Mesenchymal stem cell (in vitro differentiated cells and primary cell): ENCODE data around the gene EHD4.
A peak's percentile ranks its signal among the peaks of the same experiment; 100 is the strongest.

Source experiments
- DNase-seq: peaks from one replicate; pipeline ENCODE4 v3.0.0-alpha.2; 2013
- H2AFZ ChIP-seq: one replicate; pipeline ENCODE4 v1.6.1; 2013; ENCODE audit warnings: low read depth, mild to moderate bottlenecking, control low read depth, inconsistent platforms, low read length, moderate library complexity
- H2AK5ac ChIP-seq: 2 replicates; pipeline ENCODE4 v1.6.1; 2013; ENCODE audit warnings: low read length, moderate library complexity, mild to moderate bottlenecking, inconsistent platforms; ENCODE audit not compliant: severe bottlenecking
- H2BK120ac ChIP-seq: one replicate; pipeline ENCODE4 v1.6.1; 2013; ENCODE audit warnings: low read depth, mild to moderate bottlenecking, inconsistent platforms, low read length, moderate library complexity
- H2BK12ac ChIP-seq, 2 experiments: one replicate each; pipeline ENCODE4 v1.6.1; 2013; ENCODE audit warnings: inconsistent platforms in 2 of 2, low read length in 2 of 2, mild to moderate bottlenecking in 2 of 2, moderate library complexity in 2 of 2, control low read depth in 1 of 2
- H2BK15ac ChIP-seq: one replicate; pipeline ENCODE4 v1.6.1; 2013; ENCODE audit warnings: mild to moderate bottlenecking, low read depth, inconsistent platforms; ENCODE audit not compliant: poor library complexity, severe bottlenecking
- H2BK5ac ChIP-seq: 2 replicates; pipeline ENCODE4 v1.6.1; 2013; ENCODE audit warnings: low read depth, mild to moderate bottlenecking, low read length, control low read depth, inconsistent platforms; ENCODE audit not compliant: poor library complexity, severe bottlenecking
- H3K14ac ChIP-seq, 2 experiments: one replicate each; pipeline ENCODE4 v1.6.1; 2013; ENCODE audit warnings: inconsistent platforms in 2 of 2, low read length in 2 of 2, control low read depth in 1 of 2, mild to moderate bottlenecking in 1 of 2, moderate library complexity in 1 of 2
- H3K18ac ChIP-seq, 2 experiments: one replicate each; pipeline ENCODE4 v1.6.1; 2013; ENCODE audit warnings: inconsistent platforms in 2 of 2, low read length in 2 of 2, control low read depth in 1 of 2, low read depth in 1 of 2, mild to moderate bottlenecking in 1 of 2
- H3K23ac ChIP-seq, 2 experiments: one replicate each; pipeline ENCODE4 v1.6.1; 2013; ENCODE audit warnings: inconsistent platforms in 2 of 2, low read length in 2 of 2, mild to moderate bottlenecking in 2 of 2, moderate library complexity in 2 of 2, control low read depth in 1 of 2
- H3K27ac ChIP-seq: 2 replicates; pipeline ENCODE4 v1.5.1; 2013; ENCODE audit warnings: mild to moderate bottlenecking, moderate library complexity, low read length, control low read depth, inconsistent platforms; ENCODE audit not compliant: poor library complexity, severe bottlenecking
- H3K27me3 ChIP-seq, 2 experiments: 2 replicates each; pipeline versions ENCODE4 v1.6.1 to v1.7.0; 2013; ENCODE audit warnings: low read length in 2 of 2, mild to moderate bottlenecking in 2 of 2, moderate library complexity in 2 of 2, control low read depth in 1 of 2, inconsistent platforms in 1 of 2; ENCODE audit not compliant: control insufficient read depth in 1 of 2, insufficient read depth in 1 of 2
- H3K36me3 ChIP-seq, 2 experiments: 2 replicates each; pipeline versions ENCODE4 v1.6.1 to v1.7.0; 2013; ENCODE audit warnings: low read length in 2 of 2, control low read depth in 1 of 2, inconsistent platforms in 1 of 2, low read depth in 1 of 2, mild to moderate bottlenecking in 1 of 2; ENCODE audit not compliant: insufficient read depth in 2 of 2, control insufficient read depth in 1 of 2
- H3K4ac ChIP-seq, 2 experiments: one replicate each; pipeline ENCODE4 v1.6.1; 2013; ENCODE audit warnings: inconsistent platforms in 2 of 2, low read length in 2 of 2, mild to moderate bottlenecking in 2 of 2, moderate library complexity in 2 of 2, control low read depth in 1 of 2, low read depth in 1 of 2
- H3K4me1 ChIP-seq: 2 replicates; pipeline ENCODE4 v1.6.1; 2013; ENCODE audit warnings: low read depth, low read length, control low read depth; ENCODE audit not compliant: control insufficient read depth, insufficient read depth
- H3K4me2 ChIP-seq: 2 replicates; pipeline ENCODE4 v1.6.1; 2013; ENCODE audit warnings: low read length, mild to moderate bottlenecking, inconsistent platforms; ENCODE audit not compliant: poor library complexity, severe bottlenecking
- H3K4me3 ChIP-seq, 2 experiments: 2 replicates each; pipeline versions ENCODE4 v1.5.1 to v1.7.0; 2013; ENCODE audit warnings: low read length in 2 of 2, mild to moderate bottlenecking in 2 of 2, control low read depth in 1 of 2, low read depth in 1 of 2; ENCODE audit not compliant: insufficient read depth in 1 of 2
- H3K79me1 ChIP-seq: replicated peaks from 2 replicates; pipeline ENCODE4 v1.6.1; 2013; ENCODE audit warnings: mild to moderate bottlenecking, control low read depth, low read length, inconsistent platforms; ENCODE audit not compliant: poor library complexity, severe bottlenecking
- H3K9ac ChIP-seq: 2 replicates; pipeline ENCODE4 v1.7.0; 2013; ENCODE audit warnings: mild to moderate bottlenecking, low read length, moderate library complexity
- H3K9me3 ChIP-seq: 2 replicates; pipeline ENCODE4 v1.7.0; 2013; ENCODE audit warnings: mild to moderate bottlenecking, low read length; ENCODE audit not compliant: control insufficient read depth
- H4K8ac ChIP-seq: one replicate; pipeline ENCODE4 v1.6.1; 2013; ENCODE audit warnings: inconsistent platforms, mild to moderate bottlenecking, low read length, moderate library complexity
- H4K91ac ChIP-seq: one replicate; pipeline ENCODE4 v1.6.1; 2013; ENCODE audit warnings: mild to moderate bottlenecking, low read length, inconsistent platforms
- WGBS: methylation state at CpG from one replicate; pipeline ENCODE4 v1.1.7; 2013; ENCODE audit warnings: mixed read lengths; 5-methylcytosine and 5-hydroxymethylcytosine counted together

EHD4 gene

GRCh38 chr15:41958002-41958420 lies 14.3 kb downstream of the EHD4 start:
- 72% methylated on average over 7 of the region's 7 CpGs for WGBS
- no peak overlapping the region for H2BK120ac ChIP-seq
- H3K36me3 ChIP-seq = peaks cover 9 to 24% of the 10 kb centered on the region in 2 experiments

DNA sequence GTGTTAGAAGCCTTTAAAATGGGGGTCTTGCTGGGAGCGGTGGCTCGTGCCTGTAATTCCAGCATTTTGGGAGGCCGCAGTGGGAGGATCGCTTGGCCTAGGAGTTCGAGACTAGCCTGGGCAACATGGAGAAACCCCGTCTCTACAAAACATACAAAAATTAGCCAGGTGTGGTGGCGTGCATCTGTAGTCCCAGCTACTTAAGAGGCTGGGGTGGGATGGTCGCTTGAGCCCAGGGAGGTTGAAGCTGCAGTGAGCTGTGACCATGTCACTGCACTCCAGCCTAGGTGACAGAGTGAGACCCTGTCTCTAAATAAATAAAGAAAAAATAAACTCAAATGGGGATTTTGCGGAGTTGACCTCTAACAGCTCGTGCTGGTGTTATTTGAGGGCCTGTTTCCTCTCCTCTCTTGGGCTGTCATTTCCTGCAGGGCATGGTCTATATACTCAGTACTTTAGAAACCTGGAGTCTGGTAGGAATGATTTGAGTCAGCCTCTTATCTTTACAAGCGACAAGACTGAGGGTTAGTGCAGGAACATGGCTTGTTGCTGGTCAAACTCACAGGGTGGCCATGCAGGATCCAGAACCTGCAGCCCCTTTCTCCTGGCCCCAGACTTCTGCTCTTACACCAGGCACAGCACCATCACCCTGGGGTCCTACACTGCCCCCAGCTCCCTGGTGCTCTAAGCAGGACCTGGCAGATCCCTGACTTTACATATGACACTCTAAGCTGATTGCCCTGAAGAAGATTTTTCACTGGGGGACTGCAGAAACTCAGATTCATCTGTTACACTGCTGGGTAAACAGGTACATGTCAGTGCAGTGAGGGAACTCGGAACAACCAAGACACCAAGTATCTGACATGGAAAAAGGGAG lies 15.1 kb downstream of the EHD4 start:
- Histone ChIP-seq H4K8ac (no peak overlapping the region), H2BK120ac (no peak overlapping the region), H3K4me1 (peaks cover 25% of the 10 kb centered on the region), H3K18ac (peak overlapping the region in 1 of 2 experiments; percentile 61), H4K91ac (no peak overlapping the region), H3K4me3 (no peak overlapping the region), H3K27ac (no peak overlapping the region), H3K4ac (no peak overlapping the region), H2AFZ (no peak overlapping the region), H2AK5ac (peak overlapping the region; percentile 63), H3K79me1 (peaks cover 7% of the 10 kb centered on the region), H3K4me2 (no peak overlapping the region), H2BK12ac (no peak overlapping the region), H3K9ac (no peak overlapping the region), H2BK5ac (no peak overlapping the region), H3K36me3 (peaks cover 14 to 30% of the 10 kb centered on the region in 2 experiments), H3K14ac (no peak overlapping the region), H2BK15ac (no peak overlapping the region), H3K23ac (no peak overlapping the region), H3K9me3 (no peaks in the 10 kb centered on the region), H3K27me3 (no peaks in the 10 kb centered on the region)
- DNase-seq = peak; percentile 70
- WGBS = 58% methylated on average over 10 of the region's 12 CpGs

More at GRCh38 chr15:41958002-41958420, 14.3 kb downstream of the EHD4 start:
- H3K27me3 ChIP-seq = no peaks in the 10 kb centered on the region
- H2BK12ac ChIP-seq = peak overlapping the region in 1 of 2 experiments; percentile 43
- H3K14ac ChIP-seq = no peak overlapping the region
- no peak overlapping the region for H3K27ac ChIP-seq
- no peak overlapping the region for H2BK5ac ChIP-seq
- H4K8ac ChIP-seq = peak overlapping the region; percentile 42
- peak overlapping the region; percentile 63 for H2AK5ac ChIP-seq
- H2BK15ac ChIP-seq = no peak overlapping the region
- DNase-seq = no peak
- H3K79me1 ChIP-seq = peaks cover 3% of the 10 kb centered on the region
- no peak overlapping the region for H3K4me3 ChIP-seq
- H3K9ac ChIP-seq = no peak overlapping the region
- no peaks in the 10 kb centered on the region for H3K9me3 ChIP-seq
- peaks cover 25% of the 10 kb centered on the region for H3K4me1 ChIP-seq
- H3K18ac ChIP-seq = peak overlapping the region in 1 of 2 experiments; percentile 24
- H2AFZ ChIP-seq = no peak overlapping the region
- H3K23ac ChIP-seq = no peak overlapping the region
- H3K4me2 ChIP-seq = no peak overlapping the region
- no peak overlapping the region for H3K4ac ChIP-seq
- no peak overlapping the region for H4K91ac ChIP-seq

DNA sequence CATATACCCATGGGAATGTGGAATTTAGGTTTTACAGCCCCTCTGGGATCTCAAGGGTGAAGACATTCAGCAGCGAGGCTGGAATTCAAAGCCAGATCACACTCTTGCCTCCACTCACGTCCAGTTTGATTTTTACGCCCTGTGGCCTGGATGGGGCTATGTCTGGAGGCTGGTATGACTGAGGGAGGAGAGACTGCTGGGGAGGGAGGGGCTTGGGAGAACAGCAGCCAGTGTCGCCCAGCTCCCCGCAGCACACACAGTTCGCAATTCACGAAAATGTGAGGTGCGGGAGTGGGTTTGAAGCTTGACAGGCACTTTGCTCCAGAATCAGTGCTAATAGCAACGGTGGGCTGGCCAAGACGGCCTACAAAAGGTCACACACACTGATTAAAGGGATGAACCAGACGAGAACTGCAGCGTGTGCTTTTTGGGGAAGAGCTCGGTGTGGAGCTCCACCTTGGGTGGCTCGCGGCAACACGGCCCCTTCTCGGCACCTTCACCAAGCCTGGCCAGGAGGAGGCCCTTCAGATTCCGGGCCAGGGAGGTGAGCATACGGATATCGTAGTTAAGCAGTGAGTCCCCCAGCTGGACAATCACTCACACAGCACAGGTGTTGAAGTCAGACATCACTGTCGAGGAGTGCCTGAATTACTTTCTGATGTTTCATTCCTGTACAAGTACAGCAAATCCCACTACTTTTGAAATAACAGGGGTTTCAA lies 16.4 kb downstream of the EHD4 start:
- no peak overlapping the region for H2BK15ac ChIP-seq
- peak overlapping the region in 1 of 2 experiments; percentile 48 for H3K4ac ChIP-seq
- H2BK12ac ChIP-seq = peak overlapping the region in 1 of 2 experiments; percentile 14
- H3K9me3 ChIP-seq = no peaks in the 10 kb centered on the region
- no peak overlapping the region for H3K14ac ChIP-seq
- peak overlapping the region; percentile 20 for H3K9ac ChIP-seq
- peak overlapping the region; percentile 45 for H4K8ac ChIP-seq
- H3K4me1 ChIP-seq = peaks cover 31% of the 10 kb centered on the region
- peak overlapping the region in 1 of 2 experiments; percentile 58 for H3K18ac ChIP-seq
- no peak overlapping the region for H3K4me3 ChIP-seq
- peak overlapping the region; percentile 27 for H2AK5ac ChIP-seq
- H2BK5ac ChIP-seq = no peak overlapping the region
- DNase-seq = no peak
- H3K27me3 ChIP-seq = no peaks in the 10 kb centered on the region
- peak overlapping the region in 1 of 2 experiments; percentile 3 for H3K23ac ChIP-seq
- peaks cover 20 to 38% of the 10 kb centered on the region in 2 experiments for H3K36me3 ChIP-seq
- H2BK120ac ChIP-seq = no peak overlapping the region
- 51% methylated on average over 21 of the region's 21 CpGs for WGBS
- H3K79me1 ChIP-seq = peaks cover 14% of the 10 kb centered on the region
- no peak overlapping the region for H3K4me2 ChIP-seq
- peak overlapping the region; percentile 0 for H3K27ac ChIP-seq
- no peak overlapping the region for H2AFZ ChIP-seq
- no peak overlapping the region for H4K91ac ChIP-seq

DNA sequence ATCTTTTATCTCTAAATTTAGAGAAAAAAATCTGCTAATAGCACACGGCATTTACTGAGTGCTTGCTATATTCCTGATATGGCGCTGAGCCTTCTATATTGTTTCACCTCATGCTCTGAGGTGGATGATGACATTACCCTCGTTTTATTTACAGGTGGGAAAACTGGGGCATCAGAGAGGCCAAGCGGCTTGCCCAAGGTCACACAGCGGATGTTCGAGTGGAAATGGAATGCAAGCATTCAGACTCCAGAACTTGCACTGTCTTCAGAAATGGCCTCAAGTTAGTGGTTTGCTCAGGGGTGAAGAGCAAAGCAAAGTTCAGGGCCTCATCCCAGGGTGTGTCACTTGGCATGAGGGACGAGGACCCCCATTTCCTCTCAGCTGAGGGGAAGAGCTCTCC lies 17.3 kb downstream of the EHD4 start:
- Histone ChIP-seq H2AK5ac (no peak overlapping the region), H2BK120ac (no peak overlapping the region), H3K4me1 (peaks cover 35% of the 10 kb centered on the region), H3K4ac (no peak overlapping the region), H2BK15ac (no peak overlapping the region), H3K27ac (no peak overlapping the region), H3K18ac (no peak overlapping the region), H3K79me1 (peaks cover 14% of the 10 kb centered on the region), H3K9me3 (no peaks in the 10 kb centered on the region), H3K9ac (no peak overlapping the region), H3K4me2 (no peak overlapping the region), H3K36me3 (peaks cover 20 to 38% of the 10 kb centered on the region in 2 experiments), H4K91ac (no peak overlapping the region), H3K23ac (no peak overlapping the region), H2BK5ac (no peak overlapping the region), H4K8ac (no peak overlapping the region), H2AFZ (no peak overlapping the region), H3K4me3 (no peak overlapping the region), H3K27me3 (no peaks in the 10 kb centered on the region), H2BK12ac (no peak overlapping the region), H3K14ac (no peak overlapping the region)
- 98% methylated on average over 7 of the region's 7 CpGs for WGBS
- DNase-seq = no peak
